ENCODE results near the gene CFTR.

- TF ChIP-seq CTCF (optimal IDR thresholded peaks at IDR 0.05 in 1 of 3, IDR thresholded peaks at IDR 0.05 in 1 of 3, conservative IDR thresholded peaks at IDR 0.05 in 1 of 3; ENCODE audit: extremely low read depth in 1 of 3, insufficient read depth in 2 of 3, low read length in 3 of 3) (no peak), EZH2 (IDR thresholded peaks at IDR 0.05; ENCODE audit: low read length) (no peak)
Measured at GRCh38 chr7:117476557-117477215, 3.1 kb upstream of the CFTR start.

All from keratinocyte (primary cell).